Posterior vena cava (tissue), 2 donors: ENCODE data around the gene ADAM10. TPM values are rescaled to one million over a fixed set of nuclear protein-coding genes. Genes with fewer than 3 reads are reported as not detected.

Experiments
- DNase-seq: peaks from one replicate; pipeline ENCODE4 v3.0.0-alpha.2; 2020; ENCODE audit warnings: low spot score
- intact Hi-C, 2 donors: fragments of 100-400 bp; cut with DNase I; formaldehyde crosslinking; loops; one replicate each; pipeline versions ENCODE4 v1.14.1 to v1.14.2; 2022 to 2023
- total RNA-seq, 2 donors: library from RNA; stranded (reverse); fragmentation: NEBNext Ultra II Directional; extraction: Animal tissue kit (Norgen Biotek cat#: 25700); gene quantifications; one replicate each; pipeline ENCODE4 v1.2.1, GENCODE V29; 2021
- donor health status: DM: yes; HTN: yes; CAD: no.
- donor health status: DM: yes; HTN: yes; CAD: no.

Gene ADAM10
- total RNA-seq, 2 donors from 2014 or later = 80.3 to 86.8 TPM

- intact Hi-C loops = loop anchor here in 1 of 2 donors (10.0 kb wide), 1 partner anchor 237 kb away; no protein-coding TSS in a partner anchor
- no peak for DNase-seq
Observed at GRCh38 chr15:58731756-58732535, 17.6 kb downstream of the ADAM10 start.

- intact Hi-C loops = no loop called here
- no peak for DNase-seq
Observed at GRCh38 chr15:58726867-58727266, 22.6 kb downstream of the ADAM10 start.

GRCh38 chr15:58724466-58724865, 25.0 kb downstream of the ADAM10 start:
- intact Hi-C loops = no loop called here
- DNase-seq = no peak

- intact Hi-C loops = no loop called here
Observed at GRCh38 chr15:58717357-58717756, 32.1 kb downstream of the ADAM10 start.

GRCh38 chr15:58716027-58716426, 33.5 kb downstream of the ADAM10 start:
- DNase-seq = no peak
- intact Hi-C loops = no loop called here

More at GRCh38 chr15:58717357-58717756, 32.1 kb downstream of the ADAM10 start:
- no peak for DNase-seq

- intact Hi-C loops = no loop called here
Observed at GRCh38 chr15:58715266-58715917, 34.1 kb downstream of the ADAM10 start.

GRCh38 chr15:58710701-58711100, 38.8 kb downstream of the ADAM10 start:
- DNase-seq = no peak
- intact Hi-C loops = no loop called here

More at GRCh38 chr15:58715266-58715917, 34.1 kb downstream of the ADAM10 start:
- no peak for DNase-seq

- intact Hi-C loops = loop anchor here in 1 of 2 donors (5.0 kb wide), 1 partner anchor 955 kb away; no protein-coding TSS in a partner anchor
- DNase-seq = no peak
Observed at GRCh38 chr15:58707397-58707796, 42.1 kb downstream of the ADAM10 start.

- intact Hi-C loops = loop anchor here in 1 of 2 donors (5.0 kb wide), 1 partner anchor 957 kb away; no protein-coding TSS in a partner anchor
- no peak for DNase-seq
Observed at GRCh38 chr15:58705105-58705504, 44.4 kb downstream of the ADAM10 start.

GRCh38 chr15:58704155-58704865, 45.2 kb downstream of the ADAM10 start:
- intact Hi-C loops = no loop called here
- no peak for DNase-seq

GRCh38 chr15:58703610-58704009, 45.9 kb downstream of the ADAM10 start:
- DNase-seq = no peak
- intact Hi-C loops = no loop called here

GRCh38 chr15:58702233-58702632, 47.3 kb downstream of the ADAM10 start:
- intact Hi-C loops = no loop called here
- DNase-seq = no peak

- intact Hi-C loops = no loop called here
- no peak for DNase-seq
Observed at GRCh38 chr15:58701376-58701775, 48.1 kb downstream of the ADAM10 start.

- intact Hi-C loops = no loop called here
- DNase-seq = no peak
Observed at GRCh38 chr15:58699769-58700168, 49.7 kb downstream of the ADAM10 start.

- intact Hi-C loops = no loop called here
- DNase-seq = no peak
Observed at GRCh38 chr15:58698887-58699641, 50.4 kb downstream of the ADAM10 start.

- no peak for DNase-seq
- intact Hi-C loops = no loop called here
Observed at GRCh38 chr15:58697220-58697619, 52.3 kb downstream of the ADAM10 start.

- intact Hi-C loops = no loop called here
- DNase-seq = no peak
Observed at GRCh38 chr15:58696738-58697137, 52.8 kb downstream of the ADAM10 start.

GRCh38 chr15:58694641-58695398, 54.7 kb downstream of the ADAM10 start:
- intact Hi-C loops = no loop called here

GRCh38 chr15:58690703-58691102, 58.8 kb downstream of the ADAM10 start:
- DNase-seq = no peak
- intact Hi-C loops = no loop called here

More at GRCh38 chr15:58694641-58695398, 54.7 kb downstream of the ADAM10 start:
- DNase-seq = no peak
